ENCODE results near the gene KLHL22.

GRCh38 chr22:20396639-20397038 lies 99.0 kb downstream of the KLHL22 start:
- TF ChIP-seq, protein P1, sequence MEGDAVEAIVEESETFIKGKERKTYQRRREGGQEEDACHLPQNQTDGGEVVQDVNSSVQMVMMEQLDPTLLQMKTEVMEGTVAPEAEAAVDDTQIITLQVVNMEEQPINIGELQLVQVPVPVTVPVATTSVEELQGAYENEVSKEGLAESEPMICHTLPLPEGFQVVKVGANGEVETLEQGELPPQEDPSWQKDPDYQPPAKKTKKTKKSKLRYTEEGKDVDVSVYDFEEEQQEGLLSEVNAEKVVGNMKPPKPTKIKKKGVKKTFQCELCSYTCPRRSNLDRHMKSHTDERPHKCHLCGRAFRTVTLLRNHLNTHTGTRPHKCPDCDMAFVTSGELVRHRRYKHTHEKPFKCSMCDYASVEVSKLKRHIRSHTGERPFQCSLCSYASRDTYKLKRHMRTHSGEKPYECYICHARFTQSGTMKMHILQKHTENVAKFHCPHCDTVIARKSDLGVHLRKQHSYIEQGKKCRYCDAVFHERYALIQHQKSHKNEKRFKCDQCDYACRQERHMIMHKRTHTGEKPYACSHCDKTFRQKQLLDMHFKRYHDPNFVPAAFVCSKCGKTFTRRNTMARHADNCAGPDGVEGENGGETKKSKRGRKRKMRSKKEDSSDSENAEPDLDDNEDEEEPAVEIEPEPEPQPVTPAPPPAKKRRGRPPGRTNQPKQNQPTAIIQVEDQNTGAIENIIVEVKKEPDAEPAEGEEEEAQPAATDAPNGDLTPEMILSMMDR (IDR thresholded peaks at IDR 0.05; ENCODE audit: low read depth, low read length): no peak
- no peak for TF ChIP-seq EZH2phosphoT487 (IDR thresholded peaks at IDR 0.05; ENCODE audit: low read depth)
